ENCODE data around the gene ENTHD1.

The ENTHD1 gene

DNA sequence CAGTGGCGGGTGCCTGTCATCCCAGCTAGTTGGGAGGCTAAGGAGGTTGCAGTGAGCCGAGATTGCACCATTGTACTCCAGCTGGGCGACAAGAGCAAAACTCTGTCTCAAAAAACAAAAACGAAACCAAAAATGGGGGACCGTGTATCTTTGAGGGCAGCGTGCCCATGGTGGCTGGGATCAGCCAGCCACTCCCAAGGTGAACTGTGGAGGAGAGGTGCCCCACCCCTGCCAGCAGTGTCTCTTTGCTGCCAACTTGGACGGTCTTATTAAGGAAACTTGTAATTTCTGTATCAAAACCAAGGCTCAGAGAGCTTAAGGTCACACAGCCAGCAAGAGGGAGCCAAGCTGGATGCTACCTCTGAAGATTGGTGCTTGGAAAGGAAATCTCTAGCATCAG is 175.4 kb downstream of the ENTHD1 start:
- DNase-seq (ENCODE audit: extremely low read depth in 1 of 2, low read depth in 1 of 2): no peak

DNA sequence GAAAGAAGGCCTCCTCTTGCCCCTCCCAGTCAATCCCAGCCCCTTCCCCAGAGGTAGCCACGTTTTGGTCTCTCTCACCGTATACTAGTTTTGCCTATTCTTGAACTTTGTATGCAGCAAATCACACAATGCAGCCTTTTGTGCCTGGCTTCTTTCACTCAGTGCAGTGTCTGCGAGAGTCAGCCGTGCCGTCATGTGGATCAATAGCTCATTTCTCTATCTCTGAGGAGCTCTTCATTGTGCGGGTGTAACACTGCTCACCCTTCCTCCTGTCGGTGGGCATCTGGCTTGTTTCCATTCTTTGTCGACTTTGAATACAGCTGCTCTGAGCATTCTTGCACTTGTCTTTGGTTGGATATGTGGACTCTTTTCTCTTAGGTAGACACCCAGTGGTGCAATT is 176.5 kb downstream of the ENTHD1 start:
- no peak for DNase-seq (ENCODE audit: extremely low read depth in 1 of 2, low read depth in 1 of 2)

DNA sequence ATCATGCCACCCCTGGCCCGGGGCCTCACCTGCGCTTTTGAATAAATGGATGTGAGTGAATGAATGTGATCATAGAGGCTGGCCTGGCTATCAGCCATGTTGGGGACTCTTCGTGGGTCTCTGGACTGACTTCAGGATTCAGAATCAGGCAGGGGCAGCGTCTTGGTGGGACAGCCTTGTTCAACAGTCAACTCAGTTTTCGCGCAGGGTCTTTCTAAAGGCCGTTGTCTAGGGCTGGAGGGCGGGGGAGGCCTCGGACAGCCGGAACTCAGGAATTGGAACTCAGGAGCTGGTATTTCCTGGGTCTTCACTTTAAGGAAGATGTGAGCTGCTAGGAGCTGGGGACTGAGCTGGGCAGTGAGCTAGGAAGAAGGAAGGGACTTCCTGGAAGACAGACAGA is 177.0 kb downstream of the ENTHD1 start:
- DNase-seq (ENCODE audit: extremely low read depth in 1 of 2, low read depth in 1 of 2): no peak

DNA sequence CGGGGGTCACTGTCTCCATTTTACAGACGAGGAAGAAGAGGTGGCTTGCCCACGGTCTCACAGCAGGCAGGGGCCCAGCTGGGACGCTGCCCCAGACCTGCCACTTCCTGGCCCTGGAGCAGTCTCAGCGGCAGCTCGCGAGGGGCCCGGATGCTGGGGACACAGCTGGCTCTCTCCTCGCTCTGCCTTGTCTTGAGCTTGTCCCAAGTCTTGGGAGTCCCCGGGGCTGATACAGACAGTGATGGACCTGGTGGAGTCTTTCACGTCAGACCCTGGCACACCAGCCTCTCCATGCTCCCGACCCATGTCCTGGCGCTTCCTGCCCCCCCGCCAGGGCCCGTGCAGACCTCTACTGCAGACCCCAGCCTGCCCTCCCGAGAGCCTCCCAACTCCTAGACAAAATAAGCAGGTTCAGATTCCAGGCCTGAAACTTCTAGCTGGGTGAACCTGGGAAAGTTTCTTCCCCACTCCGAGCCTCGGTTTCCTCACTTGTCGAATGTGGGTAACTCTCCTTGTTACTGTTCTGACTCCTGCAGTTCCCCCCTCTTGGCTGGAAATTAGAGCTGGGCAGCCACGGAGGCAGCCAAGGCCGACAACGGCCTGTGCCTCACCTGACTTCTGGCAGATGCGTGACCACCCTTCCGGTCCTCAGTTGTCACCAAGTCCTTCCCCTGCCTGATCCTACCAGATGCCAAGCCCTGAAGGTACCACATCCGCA is 177.6 kb downstream of the ENTHD1 start:
- no peak for DNase-seq (ENCODE audit: extremely low read depth in 1 of 2, low read depth in 1 of 2)

DNA sequence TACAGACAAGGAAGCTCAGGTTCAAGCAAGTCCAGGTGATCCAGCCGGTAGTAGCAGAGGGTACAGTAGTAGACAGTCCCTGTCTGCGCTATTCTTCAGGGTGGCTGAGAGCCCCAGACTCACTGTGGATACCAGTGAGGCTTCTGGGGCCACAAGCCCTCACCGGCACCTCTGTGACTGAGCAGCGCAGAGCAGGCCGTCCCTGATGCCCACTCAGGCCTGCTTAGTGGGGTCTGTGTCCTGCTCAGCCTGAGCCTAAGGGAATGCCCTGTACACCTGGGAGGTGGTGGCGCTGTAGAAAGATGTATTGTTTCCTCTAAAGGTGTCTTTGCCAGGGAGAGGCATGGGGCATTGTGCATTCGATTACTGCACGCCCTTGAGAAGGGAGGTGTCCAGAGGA is 179.2 kb downstream of the ENTHD1 start:
- no peak for DNase-seq (ENCODE audit: extremely low read depth in 1 of 2, low read depth in 1 of 2)

DNA sequence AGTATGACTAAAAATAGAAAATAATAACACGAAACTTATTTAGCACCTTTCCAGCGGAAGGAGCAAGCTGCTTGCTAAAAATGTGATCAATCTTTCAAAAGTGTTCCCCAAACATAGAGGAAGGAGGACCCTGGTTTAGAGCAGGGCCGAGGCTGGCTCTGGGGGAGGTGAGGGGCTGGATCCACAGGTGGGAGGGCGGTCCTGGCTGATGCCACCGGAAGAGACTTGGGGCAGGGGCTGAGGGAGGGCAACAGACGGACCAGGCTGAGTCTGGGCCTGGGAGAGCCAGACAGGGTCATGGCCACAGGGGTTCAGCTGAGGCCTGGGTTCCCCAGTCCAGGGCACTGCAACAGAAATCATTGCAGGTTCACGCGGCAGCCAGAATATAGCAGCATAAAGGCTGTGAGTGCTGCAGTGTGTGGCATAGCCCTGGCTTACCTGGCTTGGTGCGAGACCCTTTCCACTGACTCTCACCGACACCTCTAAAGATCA is 179.7 kb downstream of the ENTHD1 start:
- DNase-seq (ENCODE audit: extremely low read depth in 1 of 2, low read depth in 1 of 2): no peak

DNA sequence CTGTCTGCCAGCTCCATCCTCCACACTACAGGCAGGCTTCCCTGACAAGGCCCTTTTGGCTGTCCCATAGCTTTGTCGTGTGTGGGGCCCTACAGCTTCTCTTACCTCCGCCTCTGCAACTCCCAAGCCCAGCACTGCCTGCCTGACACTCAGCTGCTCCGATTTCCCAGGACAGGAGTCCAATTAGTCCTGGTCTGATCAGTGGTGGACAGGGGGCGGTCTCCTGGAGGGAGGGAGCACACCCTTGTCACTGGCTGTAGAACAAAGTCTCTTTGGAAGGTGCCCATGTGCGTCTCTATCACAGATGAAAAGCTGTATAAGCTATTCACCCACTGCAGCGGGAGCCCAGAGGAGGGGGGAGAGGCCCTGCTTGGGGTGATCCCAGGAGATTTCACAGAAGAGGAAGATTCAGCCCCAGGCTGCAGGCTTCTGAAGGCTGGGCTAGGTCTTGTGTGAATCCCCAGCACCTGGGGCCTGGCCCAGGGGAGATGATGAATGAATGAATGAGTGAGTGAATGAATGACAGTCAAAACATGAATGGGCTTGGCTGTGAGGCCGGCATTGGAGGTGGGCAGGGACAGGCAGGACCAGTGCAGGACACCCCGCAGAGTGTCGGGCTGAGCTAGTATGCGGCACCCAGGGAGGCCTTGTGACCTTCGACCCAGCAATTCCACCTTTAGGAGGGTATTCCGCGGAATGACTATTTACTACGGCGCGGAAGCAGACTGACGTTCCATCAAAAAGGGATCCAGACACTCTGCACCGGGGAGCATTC is 180.6 kb downstream of the ENTHD1 start:
- DNase-seq (ENCODE audit: extremely low read depth in 1 of 2, low read depth in 1 of 2): no peak

DNA sequence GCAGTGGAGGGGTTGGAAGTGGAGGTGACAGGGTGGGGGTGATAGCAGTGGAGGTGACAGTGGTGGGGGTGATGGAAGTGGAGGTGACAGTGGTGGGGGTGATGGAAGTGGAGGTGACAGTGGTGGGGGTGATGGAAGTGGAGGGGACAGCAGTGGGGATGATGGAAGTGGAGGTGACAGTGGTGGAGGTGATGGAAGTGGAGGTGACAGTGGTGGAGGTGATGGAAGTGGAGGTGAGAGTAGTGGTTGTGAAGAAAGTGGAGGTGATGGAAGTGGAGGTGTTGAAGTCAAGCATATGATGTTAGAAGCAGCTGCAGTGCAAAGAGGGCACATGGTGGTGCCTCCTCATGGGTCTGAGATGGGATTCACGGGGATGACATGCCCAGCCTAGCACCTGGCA is 181.5 kb downstream of the ENTHD1 start:
- DNase-seq (ENCODE audit: extremely low read depth in 1 of 2, low read depth in 1 of 2): no peak

DNA sequence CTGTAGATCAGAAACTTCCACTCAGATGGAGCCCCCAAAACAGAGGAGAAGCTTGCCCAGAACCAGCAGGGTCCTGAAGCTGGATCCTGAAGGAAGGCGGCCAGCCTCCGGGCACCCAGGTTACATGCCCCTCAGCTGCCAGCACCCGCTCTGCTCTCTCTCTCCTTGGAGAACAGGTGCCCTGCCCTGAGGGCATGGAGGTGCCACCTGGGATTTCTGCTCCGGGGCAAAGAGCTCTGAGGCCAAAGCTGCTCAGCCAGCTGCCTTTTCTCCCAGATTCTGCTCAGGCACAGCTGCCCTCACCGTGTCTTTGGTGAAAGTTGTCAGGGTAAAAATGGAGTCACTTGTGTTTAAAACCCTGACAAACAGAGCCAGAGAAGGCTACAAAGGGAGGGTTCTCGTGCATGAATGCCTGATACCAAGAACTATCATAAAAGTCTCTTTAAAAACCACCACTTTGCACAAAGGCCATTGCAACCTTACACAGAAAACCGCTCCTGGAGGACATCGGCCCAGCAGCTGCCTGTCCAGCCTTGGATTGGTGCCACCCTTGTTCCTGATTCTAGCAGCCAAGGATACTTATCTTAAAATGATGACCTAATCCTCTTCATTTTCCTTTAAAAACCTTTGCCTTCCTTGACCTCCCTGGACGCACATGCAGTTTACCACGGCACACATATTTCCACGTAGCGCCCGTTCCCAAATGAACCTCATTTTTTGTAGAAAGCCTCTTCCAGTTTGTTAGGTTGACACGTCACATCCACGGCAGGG is 183.0 kb downstream of the ENTHD1 start:
- no peak for DNase-seq (ENCODE audit: extremely low read depth in 1 of 2, low read depth in 1 of 2)

DNA sequence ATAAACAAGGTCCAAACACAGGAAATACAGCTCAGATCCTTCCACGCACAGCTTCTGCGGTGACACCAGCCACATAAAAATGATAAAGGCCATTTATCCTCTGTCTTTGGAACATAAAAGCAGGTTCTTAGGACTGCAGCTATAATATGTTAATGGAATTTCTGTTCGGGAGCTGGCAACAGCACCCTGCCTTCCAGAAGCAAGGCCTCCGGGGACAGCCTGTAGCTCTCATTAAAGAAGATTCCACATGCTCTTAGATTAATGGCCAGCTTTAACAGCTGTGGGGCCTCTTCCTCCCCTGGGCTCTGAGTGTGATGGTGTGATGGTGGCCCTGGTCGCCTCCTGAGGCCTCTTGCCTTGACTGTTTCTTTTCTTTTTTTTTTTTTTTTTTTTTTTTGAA is 185.7 kb downstream of the ENTHD1 start:
- DNase-seq (ENCODE audit: extremely low read depth in 1 of 2, low read depth in 1 of 2): no peak

DNA sequence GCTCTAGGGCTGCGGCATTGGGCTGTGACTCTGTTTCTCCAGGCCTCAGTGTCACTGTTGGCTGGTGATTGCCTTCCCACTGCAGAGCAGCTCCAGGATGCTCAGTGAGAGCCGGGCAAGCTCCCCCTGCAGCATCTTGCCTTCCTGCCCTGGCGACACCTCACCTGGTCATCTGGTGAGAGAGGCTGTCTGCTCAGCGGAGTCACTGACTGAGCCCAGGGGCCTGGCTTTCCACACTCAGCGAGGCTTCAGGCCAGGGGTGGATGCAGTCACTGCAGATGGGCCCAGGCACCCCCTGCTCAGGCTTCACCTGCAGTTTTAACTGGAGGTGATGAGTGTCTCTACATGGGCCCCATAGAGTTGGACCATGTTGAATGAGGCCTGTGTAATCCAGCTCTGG is 186.2 kb downstream of the ENTHD1 start:
- DNase-seq (ENCODE audit: extremely low read depth in 1 of 2, low read depth in 1 of 2): no peak

DNA sequence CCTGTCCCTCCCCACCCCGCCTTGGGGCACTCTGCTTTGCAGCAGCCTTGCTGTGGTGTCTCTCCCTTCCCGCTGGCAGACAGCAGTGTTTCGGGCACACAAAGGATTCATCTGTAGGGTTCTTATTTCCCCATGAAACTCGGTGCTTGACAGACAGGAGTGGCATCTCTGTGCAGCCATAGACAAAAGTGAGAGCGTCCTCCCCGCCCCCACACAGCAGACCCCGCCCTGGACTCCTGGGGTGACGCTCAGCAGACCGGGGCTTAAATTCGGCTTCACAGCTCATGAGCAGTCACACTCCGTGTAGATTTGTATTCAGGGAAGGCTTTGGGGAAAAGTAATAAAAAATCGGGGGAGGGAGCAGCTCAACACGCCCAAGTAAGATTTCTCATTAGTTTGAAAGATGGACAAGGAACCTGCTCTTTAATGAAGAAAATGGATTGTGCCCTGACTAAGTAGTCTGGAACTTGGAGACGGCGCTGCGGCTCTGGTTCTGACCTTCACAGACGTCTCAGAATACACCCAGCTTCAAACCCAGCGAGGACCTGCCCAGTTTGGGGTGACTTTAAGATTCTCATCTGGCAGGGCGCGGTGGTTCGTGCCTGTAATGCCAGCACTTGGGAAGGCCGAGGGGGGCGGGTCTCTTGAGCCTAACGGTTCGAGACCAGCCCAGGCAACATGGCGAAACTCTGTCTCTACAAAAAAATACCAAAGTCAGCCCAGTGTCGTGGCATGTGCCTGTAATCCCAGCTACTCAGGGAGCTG is 187.0 kb downstream of the ENTHD1 start:
- DNase-seq (ENCODE audit: extremely low read depth in 1 of 2, low read depth in 1 of 2): no peak

DNA sequence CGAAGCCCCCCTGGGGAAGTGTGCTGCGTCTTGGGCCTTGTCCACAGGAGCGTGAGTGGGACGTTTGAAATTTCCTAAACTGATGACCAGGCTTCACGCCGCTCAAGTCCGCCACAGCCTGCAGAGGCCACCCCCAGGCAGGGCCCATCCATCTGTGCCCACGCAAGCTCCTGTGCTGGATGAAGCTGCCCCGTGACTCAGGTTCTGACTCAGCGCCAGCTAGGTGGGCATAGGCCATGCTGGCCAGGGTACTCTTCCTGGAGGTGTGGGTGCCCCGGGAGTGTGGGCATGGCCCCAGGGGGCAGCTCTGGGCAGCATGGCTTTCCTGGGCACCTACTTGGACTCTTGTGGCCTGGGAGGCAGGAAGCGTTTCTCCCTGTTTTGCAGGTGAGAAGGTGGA is 188.2 kb downstream of the ENTHD1 start:
- DNase-seq (ENCODE audit: extremely low read depth in 1 of 2, low read depth in 1 of 2): no peak

DNA sequence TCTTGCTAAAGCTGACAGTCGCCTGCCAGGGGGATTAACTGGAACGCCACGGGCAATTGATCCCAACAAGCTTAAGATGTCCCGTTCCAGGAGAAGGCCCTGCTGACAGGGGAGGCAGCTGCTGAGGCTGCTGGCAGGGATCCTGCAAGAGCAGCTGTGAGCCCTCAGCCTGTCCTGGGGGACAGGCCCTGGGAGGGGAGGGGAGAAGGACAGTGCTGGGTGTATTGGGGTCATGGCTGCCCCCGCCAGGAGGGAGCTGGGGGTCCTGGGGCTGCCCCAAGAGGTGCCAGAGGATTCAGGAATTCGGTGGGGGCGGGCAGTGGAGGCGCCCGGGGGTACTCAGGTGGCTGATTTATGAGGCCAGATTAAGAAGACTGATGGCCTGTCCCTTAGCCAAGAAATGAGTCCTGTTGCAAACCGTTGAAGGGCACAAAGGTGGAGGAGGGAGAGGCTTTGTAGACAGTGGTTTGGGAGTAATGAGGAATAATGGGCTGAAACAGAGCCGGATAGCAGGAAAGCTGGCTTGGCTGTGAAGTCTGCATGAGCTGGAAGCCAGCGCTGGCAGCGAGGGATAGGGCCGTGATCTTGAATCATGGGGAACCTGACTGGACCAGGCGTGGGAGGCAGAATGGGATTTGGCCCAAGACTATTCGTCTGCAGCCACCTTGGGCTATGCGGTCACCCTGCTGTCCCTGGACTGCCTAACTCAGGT is 189.5 kb downstream of the ENTHD1 start:
- DNase-seq (ENCODE audit: extremely low read depth in 1 of 2, low read depth in 1 of 2): no peak

DNA sequence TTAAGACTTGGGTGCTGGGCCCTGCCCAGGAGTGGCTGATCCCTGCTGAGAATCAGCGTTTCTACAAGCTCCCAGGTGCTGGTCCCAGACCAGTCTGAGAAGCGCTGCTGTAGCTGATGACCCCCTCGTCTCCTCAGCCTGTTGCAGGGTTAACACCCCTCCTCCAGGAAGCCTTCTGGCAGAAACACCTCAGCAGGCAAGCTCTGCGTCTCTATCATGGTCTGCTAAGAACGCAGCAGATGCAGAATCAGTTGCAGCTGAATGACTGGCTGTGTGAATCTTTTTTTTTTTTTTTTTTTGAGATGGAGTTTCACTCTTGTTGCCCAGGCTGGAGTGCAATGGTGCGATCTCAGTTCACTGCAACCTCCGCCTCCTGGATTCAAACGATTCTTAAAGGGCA is 190.5 kb downstream of the ENTHD1 start:
- no peak for DNase-seq (ENCODE audit: extremely low read depth in 1 of 2, low read depth in 1 of 2)

DNA sequence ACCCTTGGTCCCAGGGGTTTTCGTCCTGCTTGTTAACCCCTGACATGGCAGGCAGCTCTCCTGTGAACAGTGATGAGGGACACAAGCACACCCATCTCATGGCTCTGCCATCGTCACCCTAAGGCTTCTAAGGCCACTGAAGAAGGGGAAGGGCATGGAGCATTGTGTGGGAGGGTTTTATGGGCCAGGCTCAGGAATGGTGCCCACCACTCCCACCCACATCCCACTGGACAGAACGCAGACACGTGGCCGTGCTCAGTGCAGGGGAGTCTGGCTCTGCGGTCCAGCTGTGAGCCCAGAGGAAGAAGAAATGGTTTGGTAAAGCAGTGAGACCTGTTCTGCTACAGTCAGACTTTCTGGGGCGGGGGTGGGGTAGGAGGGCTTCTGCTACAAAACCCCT is 193.0 kb downstream of the ENTHD1 start:
- DNase-seq (ENCODE audit: extremely low read depth in 1 of 2, low read depth in 1 of 2): no peak

DNA sequence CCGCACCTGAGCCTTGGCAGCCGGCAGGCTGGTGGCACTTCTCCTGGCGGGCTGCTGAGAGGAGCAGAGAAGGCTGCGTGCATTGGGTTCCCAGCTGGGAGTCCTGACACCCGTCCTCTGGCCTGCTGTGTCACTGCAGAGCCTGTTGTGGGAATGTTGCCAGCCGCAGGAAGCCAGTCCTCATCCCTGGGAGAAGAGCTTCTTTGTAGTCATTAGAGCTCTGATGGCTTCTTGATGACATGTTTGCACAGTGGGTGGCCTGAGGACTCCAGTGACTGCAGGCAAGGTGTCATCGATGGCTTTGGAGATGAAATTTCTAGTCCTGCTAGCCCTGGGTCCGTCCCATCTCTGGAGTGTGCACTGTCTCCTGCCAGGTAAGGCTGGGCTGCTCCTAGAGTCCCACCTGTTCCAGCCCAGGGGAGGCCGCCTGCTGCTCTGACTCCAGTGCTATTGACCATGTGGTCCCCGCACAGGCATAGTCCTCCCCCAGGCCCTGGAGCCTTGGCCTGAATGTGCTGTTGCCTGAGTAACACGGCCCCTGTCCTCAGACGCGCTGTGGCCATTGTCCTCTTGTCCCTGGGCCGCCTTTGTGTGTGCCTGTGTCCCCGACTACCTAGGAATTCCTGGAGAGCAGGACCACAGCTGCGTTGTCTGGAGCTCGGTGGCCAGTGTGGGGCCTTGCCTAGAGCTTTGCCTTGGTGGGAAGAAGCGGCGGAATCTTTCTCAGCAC is 193.8 kb downstream of the ENTHD1 start:
- DNase-seq (ENCODE audit: extremely low read depth in 1 of 2, low read depth in 1 of 2): no peak

DNA sequence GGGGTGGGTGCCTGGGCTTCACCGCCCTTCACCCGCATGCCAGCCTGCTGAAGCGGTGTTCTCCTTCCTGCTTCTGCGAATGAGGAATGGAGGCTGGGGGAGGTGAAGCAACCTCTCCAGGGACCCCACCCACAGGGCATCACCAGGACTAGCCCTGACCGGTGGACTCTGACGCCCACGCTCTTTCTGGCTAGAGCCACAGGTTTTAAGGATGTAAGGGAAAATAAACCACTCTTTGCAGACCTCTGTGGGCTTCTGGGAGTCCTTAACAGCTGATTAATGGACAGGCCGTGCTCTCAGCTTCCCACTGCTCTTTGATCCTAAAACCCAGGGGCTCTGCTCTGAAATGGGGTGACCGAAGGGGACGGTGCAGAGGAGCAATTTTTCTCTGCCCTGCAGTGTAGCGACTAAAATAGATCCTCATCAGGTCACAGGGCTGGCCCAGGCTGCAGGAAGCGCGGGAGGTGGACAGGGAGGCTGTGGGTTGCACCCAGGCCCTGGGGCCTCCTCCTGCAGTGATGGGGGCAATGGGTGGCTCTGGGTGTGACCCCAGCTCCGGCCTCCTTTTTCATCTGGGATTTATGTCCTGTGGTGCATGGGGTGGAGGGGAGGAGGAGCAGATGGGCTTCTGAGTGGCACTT is 195.7 kb downstream of the ENTHD1 start:
- DNase-seq (ENCODE audit: extremely low read depth in 1 of 2, low read depth in 1 of 2): no peak

DNA sequence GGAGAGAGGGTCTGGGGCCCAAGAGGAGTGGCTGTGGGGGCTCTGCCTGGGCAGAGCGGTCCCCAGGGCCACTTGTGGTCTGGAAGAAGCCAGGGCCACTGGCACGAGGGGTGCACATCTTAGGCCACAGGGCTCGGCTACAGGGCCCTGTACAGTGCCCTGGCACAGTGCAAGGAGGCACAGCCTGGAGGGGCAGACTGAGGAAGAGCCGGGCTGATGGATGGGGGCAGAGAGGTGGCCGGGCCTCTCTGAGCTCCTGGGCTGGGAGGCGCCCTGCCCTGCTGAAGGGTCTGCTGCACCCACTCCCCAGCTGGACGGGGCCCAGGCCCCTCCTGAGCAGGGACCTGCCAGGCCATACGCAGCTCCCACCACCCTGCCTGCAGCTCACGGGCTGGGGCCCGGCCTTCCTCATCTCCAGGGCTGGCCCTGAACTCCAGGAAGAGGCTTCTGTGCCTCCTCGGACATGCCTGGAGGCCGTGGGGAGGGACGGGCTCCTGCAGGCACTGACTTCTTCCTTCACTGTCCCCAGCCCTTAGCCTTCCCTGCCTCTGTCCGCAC is 199.5 kb downstream of the ENTHD1 start:
- no peak for DNase-seq (ENCODE audit: extremely low read depth in 1 of 2, low read depth in 1 of 2)
